Measurements from ENCODE around the gene THYN1. TPM values are rescaled to one million over a fixed set of nuclear protein-coding genes. Genes with fewer than 3 reads are reported as not detected.

Gene THYN1
- total and polyA plus RNA-seq, 9 donors = 41.0 to 91.8 (median 59.6) TPM

DNA sequence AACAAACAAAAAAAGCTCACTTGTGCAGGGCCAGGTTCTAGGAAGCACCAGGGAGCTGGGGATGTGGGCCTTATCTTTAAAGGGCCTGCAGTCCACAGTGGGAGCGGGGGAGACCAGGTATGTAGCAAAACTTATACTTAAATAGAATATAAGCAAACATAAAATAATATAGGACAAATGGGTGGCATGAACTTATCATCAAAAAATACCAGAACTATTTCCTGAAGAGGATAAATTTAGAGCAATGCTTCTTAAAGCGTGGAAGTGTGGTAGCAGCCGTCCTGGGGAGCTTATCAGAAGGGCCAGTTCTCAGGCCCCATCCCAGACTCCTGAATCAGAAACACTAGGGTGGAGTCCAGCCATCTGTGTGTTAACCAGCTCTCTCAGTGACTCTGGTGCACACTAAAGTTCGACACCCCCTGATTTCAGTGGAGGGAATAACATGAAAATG, 19.4 kb downstream of the THYN1 start:
- Histone ChIP-seq H3K9me3 (no peaks in the 10 kb centered on the region), H3K4me1 (ENCODE audit: insufficient read depth) (peaks cover 13% of the 10 kb centered on the region), H3K27ac (no peak overlapping the region), H3K27me3 (no peaks in the 10 kb centered on the region), H3K4me3 (no peak overlapping the region), H3K36me3 (no peaks in the 10 kb centered on the region)
- DNase-seq = no peak
- intact Hi-C loops (cut with DNase I) = no loop called here
- TF ChIP-seq, protein P1, sequence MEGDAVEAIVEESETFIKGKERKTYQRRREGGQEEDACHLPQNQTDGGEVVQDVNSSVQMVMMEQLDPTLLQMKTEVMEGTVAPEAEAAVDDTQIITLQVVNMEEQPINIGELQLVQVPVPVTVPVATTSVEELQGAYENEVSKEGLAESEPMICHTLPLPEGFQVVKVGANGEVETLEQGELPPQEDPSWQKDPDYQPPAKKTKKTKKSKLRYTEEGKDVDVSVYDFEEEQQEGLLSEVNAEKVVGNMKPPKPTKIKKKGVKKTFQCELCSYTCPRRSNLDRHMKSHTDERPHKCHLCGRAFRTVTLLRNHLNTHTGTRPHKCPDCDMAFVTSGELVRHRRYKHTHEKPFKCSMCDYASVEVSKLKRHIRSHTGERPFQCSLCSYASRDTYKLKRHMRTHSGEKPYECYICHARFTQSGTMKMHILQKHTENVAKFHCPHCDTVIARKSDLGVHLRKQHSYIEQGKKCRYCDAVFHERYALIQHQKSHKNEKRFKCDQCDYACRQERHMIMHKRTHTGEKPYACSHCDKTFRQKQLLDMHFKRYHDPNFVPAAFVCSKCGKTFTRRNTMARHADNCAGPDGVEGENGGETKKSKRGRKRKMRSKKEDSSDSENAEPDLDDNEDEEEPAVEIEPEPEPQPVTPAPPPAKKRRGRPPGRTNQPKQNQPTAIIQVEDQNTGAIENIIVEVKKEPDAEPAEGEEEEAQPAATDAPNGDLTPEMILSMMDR (IDR thresholded peaks at IDR 0.05) = no peak
- TF ChIP-seq EP300 (IDR thresholded peaks at IDR 0.05) = no peak
- no peak for TF ChIP-seq POLR2A (IDR thresholded peaks at IDR 0.05)
- WGBS, 3 donors = 63 to 74% (median 66%) methylated on average over 4 of the region's 4 CpGs

DNA sequence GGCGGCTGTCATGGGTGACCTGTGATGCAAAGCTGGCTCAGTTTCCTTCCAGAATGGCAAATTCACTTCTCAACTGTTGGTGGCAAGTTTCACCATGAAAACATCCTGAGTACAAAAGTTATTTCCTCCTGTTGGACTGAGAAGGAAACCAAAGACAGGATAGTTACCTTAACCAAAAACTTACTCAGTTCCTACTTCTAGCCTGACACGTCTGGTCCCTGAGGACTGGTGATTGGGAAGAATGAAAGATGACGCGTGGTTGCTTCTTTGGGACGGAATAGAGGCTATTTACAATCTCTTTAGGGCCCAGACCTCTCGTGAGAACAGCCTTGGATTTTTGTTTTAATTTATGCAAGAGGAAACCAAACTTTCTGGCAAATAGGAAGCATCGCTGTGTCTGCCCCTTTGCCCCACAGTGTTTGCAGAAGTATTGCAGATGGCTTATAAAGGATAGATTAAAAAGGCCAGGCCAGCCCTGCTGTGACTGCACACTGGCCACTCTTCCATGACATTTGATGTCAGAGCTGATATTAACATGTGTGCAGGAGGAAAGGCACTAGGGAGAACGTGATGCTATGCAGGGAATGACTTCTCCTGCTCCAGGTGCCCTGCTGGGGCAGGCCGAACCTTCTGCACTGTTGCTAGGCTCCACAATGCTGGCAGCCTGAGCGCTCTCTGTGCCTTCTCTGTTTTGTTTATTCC, 21.0 kb downstream of the THYN1 start:
- H3K9me3 ChIP-seq = no peaks in the 10 kb centered on the region
- WGBS, 3 donors = 27 to 43% (median 32%) methylated on average over 10 of the region's 10 CpGs
- DNase-seq = no peak
- no peak overlapping the region for H3K4me3 ChIP-seq
- intact Hi-C loops (cut with DNase I) = no loop called here
- no peak overlapping the region for H3K27ac ChIP-seq
- no peaks in the 10 kb centered on the region for H3K27me3 ChIP-seq
- TF ChIP-seq POLR2A (IDR thresholded peaks at IDR 0.05) = no peak
- H3K36me3 ChIP-seq = no peaks in the 10 kb centered on the region
- H3K4me1 ChIP-seq (ENCODE audit: insufficient read depth) = peaks cover 17% of the 10 kb centered on the region

DNA sequence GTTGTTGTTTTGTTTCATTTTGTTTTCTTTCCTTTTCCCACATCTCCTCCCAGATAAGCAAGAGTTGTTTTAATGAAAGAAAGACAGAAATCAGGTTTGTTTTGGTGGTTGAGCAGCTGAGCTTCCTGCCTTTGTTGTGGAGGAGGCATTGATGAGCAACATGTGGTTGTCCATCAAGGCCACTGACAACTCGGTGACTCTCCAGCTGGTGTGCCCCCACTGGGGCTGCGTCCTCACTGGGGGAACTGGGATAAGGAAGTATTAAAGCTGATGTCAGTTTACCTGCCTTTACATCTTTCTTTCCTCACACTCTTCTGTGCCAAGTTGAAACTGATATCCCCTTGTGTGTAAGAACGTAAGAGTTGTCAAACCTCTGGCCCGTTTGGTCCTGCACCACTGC, 22.8 kb downstream of the THYN1 start:
- no peak for TF ChIP-seq EP300 (IDR thresholded peaks at IDR 0.05)
- TF ChIP-seq POLR2A (IDR thresholded peaks at IDR 0.05) = no peak
- TF ChIP-seq, protein P1 (IDR thresholded peaks at IDR 0.05) = no peak
- intact Hi-C loops (cut with DNase I) = no loop called here
- peaks cover 18% of the 10 kb centered on the region for H3K4me1 ChIP-seq (ENCODE audit: insufficient read depth)
- no peaks in the 10 kb centered on the region for H3K36me3 ChIP-seq
- no peak overlapping the region for H3K4me3 ChIP-seq
- WGBS, 3 donors = 26 to 41% (median 32%) methylated on average over 4 of the region's 4 CpGs
- no peaks in the 10 kb centered on the region for H3K27me3 ChIP-seq
- H3K9me3 ChIP-seq = no peaks in the 10 kb centered on the region
- no peak for DNase-seq
- H3K27ac ChIP-seq = no peak overlapping the region

DNA sequence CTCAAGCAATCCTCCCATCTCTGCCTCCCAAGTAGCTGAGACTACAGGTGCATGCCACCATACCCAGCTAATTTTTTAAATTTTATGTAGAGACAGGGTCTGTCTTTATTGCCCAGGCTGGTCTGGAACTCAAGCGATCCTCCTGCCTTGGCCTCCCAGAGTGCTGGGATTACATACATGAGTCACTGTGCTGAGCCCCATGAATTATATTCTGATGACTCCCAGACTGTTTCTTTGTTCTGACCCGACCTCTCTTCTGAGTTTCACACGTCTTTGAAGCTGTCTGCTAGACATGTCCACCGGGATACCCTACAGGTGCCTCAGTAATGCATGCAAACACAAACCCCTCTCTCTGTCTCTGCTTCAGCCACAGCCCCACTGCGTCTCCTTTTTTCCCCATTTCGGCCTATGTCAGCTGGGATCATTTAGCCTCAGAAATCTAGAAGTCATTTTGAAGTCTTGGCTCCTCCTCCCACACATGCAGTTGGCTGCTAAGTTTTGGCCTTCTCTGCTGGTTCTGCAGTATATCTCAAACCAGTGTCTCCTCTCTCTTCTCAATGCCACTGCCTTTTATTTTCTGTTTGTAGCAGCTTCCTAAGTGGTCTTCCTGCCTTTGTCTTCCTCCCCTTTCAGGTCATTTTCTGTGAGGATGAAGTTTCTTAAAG, 23.9 kb downstream of the THYN1 start:
- WGBS, 3 donors = 46 to 51% (median 50%) methylated on average over 6 of the region's 6 CpGs
- intact Hi-C loops (cut with DNase I) = loop anchor here in 1 of 4 donors (10.0 kb wide), 1 partner anchor 194 kb away; no protein-coding TSS in a partner anchor
- TF ChIP-seq, protein P1 (IDR thresholded peaks at IDR 0.05) = no peak
- TF ChIP-seq EP300 (IDR thresholded peaks at IDR 0.05) = no peak
- TF ChIP-seq POLR2A (IDR thresholded peaks at IDR 0.05) = no peak

DNA sequence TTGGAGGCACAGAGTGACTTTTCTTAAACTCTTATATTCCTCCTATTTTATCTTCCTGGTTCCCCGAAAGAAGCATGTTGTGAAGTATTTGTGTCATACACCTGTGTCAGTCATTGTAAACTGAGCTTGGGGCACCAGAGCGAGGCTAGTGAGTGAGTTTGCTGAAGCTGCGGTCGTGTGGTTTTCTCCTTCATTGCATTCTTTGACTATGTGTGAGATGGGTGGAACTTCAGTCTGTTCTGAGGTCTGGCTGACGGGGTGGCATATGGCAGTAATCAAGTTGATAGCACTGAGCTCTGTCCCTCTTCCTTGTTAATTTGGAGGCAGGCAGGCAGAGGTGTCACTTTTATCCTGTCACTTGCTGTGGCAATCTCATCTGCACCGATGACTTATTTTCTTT, 24.5 kb downstream of the THYN1 start:
- H3K27ac ChIP-seq = no peak overlapping the region
- intact Hi-C loops (cut with DNase I) = loop anchor here in 1 of 4 donors (10.0 kb wide), 1 partner anchor 194 kb away; no protein-coding TSS in a partner anchor
- no peaks in the 10 kb centered on the region for H3K27me3 ChIP-seq
- H3K36me3 ChIP-seq = no peaks in the 10 kb centered on the region
- WGBS, 3 donors = 90 to 93% (median 92%) methylated on average over 6 of the region's 6 CpGs
- no peak for DNase-seq
- TF ChIP-seq EP300 (IDR thresholded peaks at IDR 0.05) (no peak), POLR2A (IDR thresholded peaks at IDR 0.05) (no peak)
- TF ChIP-seq, protein P1 (IDR thresholded peaks at IDR 0.05) = no peak
- peaks cover 18% of the 10 kb centered on the region for H3K4me1 ChIP-seq (ENCODE audit: insufficient read depth)
- no peak overlapping the region for H3K4me3 ChIP-seq
- no peaks in the 10 kb centered on the region for H3K9me3 ChIP-seq

More for the DNA sequence above, 23.9 kb downstream of the THYN1 start:
- no peak overlapping the region for H3K4me3 ChIP-seq
- DNase-seq = no peak
- no peak overlapping the region for H3K27ac ChIP-seq
- H3K9me3 ChIP-seq = no peaks in the 10 kb centered on the region
- H3K27me3 ChIP-seq = no peaks in the 10 kb centered on the region
- no peaks in the 10 kb centered on the region for H3K36me3 ChIP-seq
- peaks cover 18% of the 10 kb centered on the region for H3K4me1 ChIP-seq (ENCODE audit: insufficient read depth)

Data from ovary (tissue), 9 donors.